Measurements from ENCODE around the gene XRCC2. TPM values are rescaled to one million over a fixed set of nuclear protein-coding genes. Genes with fewer than 3 reads are reported as not detected.

The XRCC2 gene
- total RNA-seq, 4 donors from 2014 or later, result 0.17 to 0.57 (median 0.43) TPM

DNA sequence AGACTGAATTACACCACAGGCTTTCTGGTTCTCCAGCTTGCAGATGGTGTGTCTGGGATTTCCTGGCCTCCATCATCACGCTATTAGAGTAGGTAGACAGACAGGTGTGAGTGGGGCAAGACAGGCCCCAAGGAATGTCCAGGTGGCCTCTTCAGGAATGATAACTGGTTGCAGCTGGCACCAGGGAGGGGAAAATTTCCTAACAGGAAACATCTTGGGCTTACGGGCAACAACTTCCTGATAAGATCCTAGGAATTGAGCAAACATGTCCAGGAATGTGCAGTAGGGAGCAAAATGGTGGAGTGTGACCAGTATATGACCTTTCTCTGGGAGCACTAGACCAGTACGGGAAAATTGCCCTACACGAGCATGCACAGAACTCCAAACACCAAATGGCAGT is 11.3 kb downstream of the XRCC2 start:
- intact Hi-C loops (cut with DNase I), result no loop called here
- no peak for TF ChIP-seq EP300 (IDR thresholded peaks at IDR 0.05)
- TF ChIP-seq POLR2A (IDR thresholded peaks at IDR 0.05; ENCODE audit: low read depth), result no peak
- TF ChIP-seq, protein P1, sequence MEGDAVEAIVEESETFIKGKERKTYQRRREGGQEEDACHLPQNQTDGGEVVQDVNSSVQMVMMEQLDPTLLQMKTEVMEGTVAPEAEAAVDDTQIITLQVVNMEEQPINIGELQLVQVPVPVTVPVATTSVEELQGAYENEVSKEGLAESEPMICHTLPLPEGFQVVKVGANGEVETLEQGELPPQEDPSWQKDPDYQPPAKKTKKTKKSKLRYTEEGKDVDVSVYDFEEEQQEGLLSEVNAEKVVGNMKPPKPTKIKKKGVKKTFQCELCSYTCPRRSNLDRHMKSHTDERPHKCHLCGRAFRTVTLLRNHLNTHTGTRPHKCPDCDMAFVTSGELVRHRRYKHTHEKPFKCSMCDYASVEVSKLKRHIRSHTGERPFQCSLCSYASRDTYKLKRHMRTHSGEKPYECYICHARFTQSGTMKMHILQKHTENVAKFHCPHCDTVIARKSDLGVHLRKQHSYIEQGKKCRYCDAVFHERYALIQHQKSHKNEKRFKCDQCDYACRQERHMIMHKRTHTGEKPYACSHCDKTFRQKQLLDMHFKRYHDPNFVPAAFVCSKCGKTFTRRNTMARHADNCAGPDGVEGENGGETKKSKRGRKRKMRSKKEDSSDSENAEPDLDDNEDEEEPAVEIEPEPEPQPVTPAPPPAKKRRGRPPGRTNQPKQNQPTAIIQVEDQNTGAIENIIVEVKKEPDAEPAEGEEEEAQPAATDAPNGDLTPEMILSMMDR (IDR thresholded peaks at IDR 0.05), result no peak
- no peak for TF ChIP-seq POLR2AphosphoS5 (IDR thresholded peaks at IDR 0.05)
- H3K27me3 ChIP-seq, result no peaks in the 10 kb centered on the region
- 71% methylated on average over 4 of the region's 4 CpGs for WGBS
- no peak overlapping the region for H3K4me3 ChIP-seq
- H3K9me3 ChIP-seq, result no peaks in the 10 kb centered on the region
- no peak overlapping the region for H3K27ac ChIP-seq (replicated peaks in 1 of 4)
- H3K4me1 ChIP-seq, result no peaks in the 10 kb centered on the region
- no peaks in the 10 kb centered on the region for H3K36me3 ChIP-seq
- no peak for DNase-seq (ENCODE audit: extremely low spot score)

DNA sequence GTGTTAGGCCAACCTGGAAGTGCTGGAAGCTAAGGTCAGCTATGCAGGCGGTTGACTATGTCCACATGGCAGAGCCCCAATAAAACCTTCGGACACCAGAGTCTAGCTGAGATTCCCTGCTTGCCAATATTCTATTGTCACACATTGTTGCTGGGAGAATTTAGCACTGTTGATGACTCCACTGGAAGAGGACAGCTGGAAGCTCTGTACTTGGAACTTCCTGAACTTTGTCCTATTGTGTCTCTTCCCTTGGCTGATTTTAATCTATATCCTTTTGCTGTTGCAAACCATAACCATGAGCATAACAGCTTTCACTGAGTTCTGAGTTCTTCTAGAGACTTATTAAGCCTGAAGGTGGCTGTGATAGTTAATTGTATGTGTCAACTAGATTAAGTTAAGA is 12.0 kb downstream of the XRCC2 start:
- Histone ChIP-seq H3K27ac (replicated peaks in 1 of 4) (no peak overlapping the region), H3K36me3 (no peaks in the 10 kb centered on the region), H3K9me3 (no peaks in the 10 kb centered on the region), H3K27me3 (no peaks in the 10 kb centered on the region), H3K4me3 (no peak overlapping the region), H3K4me1 (no peaks in the 10 kb centered on the region)
- 77% methylated on average over 2 of the region's 2 CpGs for WGBS
- DNase-seq (ENCODE audit: extremely low spot score), result no peak
- TF ChIP-seq POLR2AphosphoS5 (IDR thresholded peaks at IDR 0.05) (no peak), EP300 (IDR thresholded peaks at IDR 0.05) (no peak), POLR2A (IDR thresholded peaks at IDR 0.05; ENCODE audit: low read depth) (no peak)
- TF ChIP-seq, protein P1 (IDR thresholded peaks at IDR 0.05), result no peak
- intact Hi-C loops (cut with DNase I), result no loop called here

DNA sequence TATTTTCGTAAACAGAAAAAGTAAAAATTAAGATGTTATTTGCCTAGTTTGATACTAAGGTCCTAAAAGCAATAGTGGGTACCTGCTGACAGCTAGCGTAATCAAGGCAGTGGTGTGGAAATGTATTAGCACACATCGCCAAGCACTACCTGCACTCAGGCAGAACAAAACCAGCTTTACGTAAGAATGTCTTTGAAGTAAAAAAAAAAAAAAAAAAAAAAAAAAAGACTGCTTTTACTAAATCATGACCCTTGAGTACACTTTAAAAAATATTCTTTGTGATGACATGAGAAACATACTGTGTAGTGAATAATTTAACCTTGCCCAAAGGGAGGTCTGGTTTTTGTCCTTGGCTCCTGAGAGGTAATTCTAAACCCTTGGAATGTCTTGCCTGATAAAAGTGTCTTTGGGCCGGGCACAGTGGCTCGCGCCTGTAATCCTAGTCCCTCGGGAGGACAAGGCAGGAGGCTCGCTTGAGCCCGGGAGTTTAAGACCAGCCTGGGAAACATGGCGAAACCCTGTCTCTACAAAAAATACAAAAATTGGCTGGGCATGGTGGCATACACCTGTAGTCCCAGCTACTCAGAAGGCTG is 12.7 kb downstream of the XRCC2 start:
- Histone ChIP-seq H3K9me3 (no peaks in the 10 kb centered on the region), H3K36me3 (no peaks in the 10 kb centered on the region), H3K4me1 (no peaks in the 10 kb centered on the region), H3K27me3 (no peaks in the 10 kb centered on the region), H3K4me3 (no peak overlapping the region), H3K27ac (replicated peaks in 1 of 4) (no peak overlapping the region)
- TF ChIP-seq, protein P1 (IDR thresholded peaks at IDR 0.05), result no peak
- TF ChIP-seq POLR2A (IDR thresholded peaks at IDR 0.05; ENCODE audit: low read depth) (no peak), POLR2AphosphoS5 (IDR thresholded peaks at IDR 0.05) (no peak), EP300 (IDR thresholded peaks at IDR 0.05) (no peak)
- WGBS, result 92% methylated on average over 11 of the region's 11 CpGs
- intact Hi-C loops (cut with DNase I), result no loop called here
- no peak for DNase-seq (ENCODE audit: extremely low spot score)

DNA sequence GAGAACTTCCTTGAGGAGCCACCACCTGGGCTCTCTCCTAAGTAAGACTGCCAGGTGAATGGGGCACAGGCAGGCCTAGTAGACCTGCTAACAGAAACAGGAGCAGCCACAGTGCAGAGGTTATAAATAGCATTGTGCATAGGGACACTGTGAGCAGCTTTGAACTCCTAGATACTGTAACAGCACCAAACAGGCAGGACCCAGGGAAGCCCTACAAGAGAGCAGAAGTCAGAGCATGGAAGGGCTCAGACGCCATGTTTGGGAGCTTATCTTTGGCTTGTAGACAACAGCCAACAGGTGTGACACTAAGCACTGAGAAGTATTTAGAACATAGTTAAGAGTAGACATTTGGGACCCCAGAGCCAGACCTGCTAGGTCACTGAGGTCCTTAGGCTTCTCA is 14.5 kb downstream of the XRCC2 start:
- Histone ChIP-seq H3K4me3 (no peak overlapping the region), H3K36me3 (no peaks in the 10 kb centered on the region), H3K27me3 (no peaks in the 10 kb centered on the region), H3K27ac (replicated peaks in 1 of 4) (no peak overlapping the region), H3K4me1 (no peaks in the 10 kb centered on the region), H3K9me3 (no peaks in the 10 kb centered on the region)
- DNase-seq (ENCODE audit: extremely low spot score), result no peak
- intact Hi-C loops (cut with DNase I), result no loop called here
- TF ChIP-seq EP300 (IDR thresholded peaks at IDR 0.05) (no peak), POLR2AphosphoS5 (IDR thresholded peaks at IDR 0.05) (no peak), POLR2A (IDR thresholded peaks at IDR 0.05; ENCODE audit: low read depth) (no peak)
- TF ChIP-seq, protein P1 (IDR thresholded peaks at IDR 0.05), result no peak
- 88% methylated on average over 1 of the region's 1 CpG for WGBS

DNA sequence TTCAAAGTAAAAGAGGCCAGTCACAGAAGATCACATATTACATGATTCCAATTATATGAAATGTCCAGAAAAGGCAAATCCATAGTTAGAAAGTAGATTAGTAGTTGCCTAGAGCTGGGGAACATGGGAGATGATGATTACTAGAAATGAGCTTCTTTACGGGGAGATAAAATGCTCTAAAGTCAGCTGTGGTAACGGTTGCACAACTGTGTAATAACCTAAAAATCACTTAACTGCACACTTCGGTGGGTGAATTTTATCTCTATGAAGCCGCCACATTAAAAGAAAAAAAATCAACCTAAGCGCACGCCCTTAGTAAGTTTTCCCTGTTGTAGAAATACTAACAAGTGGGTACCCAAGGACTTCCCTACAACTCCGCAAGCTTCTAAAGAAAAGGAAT is 15.9 kb downstream of the XRCC2 start:
- WGBS, result 93% methylated on average over 7 of the region's 7 CpGs
- Histone ChIP-seq H3K27me3 (no peaks in the 10 kb centered on the region), H3K36me3 (no peaks in the 10 kb centered on the region), H3K27ac (replicated peaks in 1 of 4) (no peak overlapping the region), H3K9me3 (no peaks in the 10 kb centered on the region), H3K4me1 (no peaks in the 10 kb centered on the region), H3K4me3 (no peak overlapping the region)
- intact Hi-C loops (cut with DNase I), result no loop called here
- no peak for TF ChIP-seq POLR2AphosphoS5 (IDR thresholded peaks at IDR 0.05)
- no peak for TF ChIP-seq POLR2A (IDR thresholded peaks at IDR 0.05; ENCODE audit: low read depth)
- TF ChIP-seq, protein P1 (IDR thresholded peaks at IDR 0.05), result no peak
- TF ChIP-seq EP300 (IDR thresholded peaks at IDR 0.05), result no peak
- no peak for DNase-seq (ENCODE audit: extremely low spot score)
